Neural progenitor cell (in vitro differentiated cells): ENCODE data around the gene ZDHHC19. TPM values are rescaled to one million over a fixed set of nuclear protein-coding genes. Genes with fewer than 3 reads are reported as not detected.

Experiments
- DNase-seq: peaks from one replicate; pipeline ENCODE4 v3.0.0-alpha.2; 2016; ENCODE audit warnings: low spot score
- H2AFZ ChIP-seq: fragments of 200-600 bp; sonication (generic); replicated peaks from 2 replicates; pipeline ENCODE4 v1.6.1; 2016; ENCODE audit warnings: antibody characterized with exemption
- H3F3A ChIP-seq: fragments of 200-600 bp; sonication (generic); 2 replicates; pipeline ENCODE4 v1.6.1; 2016; ENCODE audit warnings: antibody characterized with exemption, low read depth
- H3K27ac ChIP-seq: fragments of 200-600 bp; sonication (generic); 2 replicates; pipeline ENCODE4 v1.5.1; 2016; ENCODE audit warnings: mild to moderate bottlenecking
- H3K27me3 ChIP-seq: fragments of 200-600 bp; sonication (generic); 2 replicates; pipeline ENCODE4 v1.6.1; 2016; ENCODE audit warnings: mild to moderate bottlenecking, moderate library complexity
- H3K36me3 ChIP-seq: fragments of 200-600 bp; sonication (generic); 2 replicates; pipeline ENCODE4 v1.5.1; 2016
- H3K4me1 ChIP-seq: fragments of 200-600 bp; sonication (generic); 2 replicates; pipeline ENCODE4 v1.6.1; 2016; ENCODE audit warnings: mixed run types
- H3K4me2 ChIP-seq: fragments of 200-600 bp; sonication (generic); 2 replicates; pipeline ENCODE4 v1.6.1; 2016
- H3K4me3 ChIP-seq: fragments of 200-600 bp; sonication (generic); 2 replicates; pipeline ENCODE4 v1.5.1; 2016
- H3K79me2 ChIP-seq: fragments of 200-600 bp; sonication (generic); 2 replicates; pipeline ENCODE4 v1.6.1; 2016; ENCODE audit warnings: low read depth
- H3K9ac ChIP-seq: fragments of 200-600 bp; sonication (generic); 2 replicates; pipeline ENCODE4 v1.6.1; 2016
- H3K9me3 ChIP-seq: fragments of 200-600 bp; sonication (generic); 2 replicates; pipeline ENCODE4 v1.5.1; 2016; ENCODE audit warnings: low read depth
- H4K20me1 ChIP-seq: fragments of 200-600 bp; sonication (generic); 2 replicates; pipeline ENCODE4 v1.6.1; 2016; ENCODE audit warnings: low read depth
- H3K27ac Mint-ChIP-seq: 3 replicates; pipeline ENCODE4 v1.8.0; 2021; ENCODE audit warnings: mixed read lengths
- H3K27me3 Mint-ChIP-seq: 2 replicates; pipeline ENCODE4 v1.8.0; 2022; ENCODE audit warnings: low read depth, mild to moderate bottlenecking, inconsistent platforms, moderate library complexity, mixed read lengths; ENCODE audit not compliant: insufficient read depth
- H3K36me3 Mint-ChIP-seq: 3 replicates; pipeline ENCODE4 v1.8.0; 2021; ENCODE audit warnings: mixed read lengths
- H3K4me1 Mint-ChIP-seq: 3 replicates; pipeline ENCODE4 v1.8.0; 2021; ENCODE audit warnings: mixed read lengths
- H3K4me3 Mint-ChIP-seq: 3 replicates; pipeline ENCODE4 v1.8.0; 2021; ENCODE audit warnings: mild to moderate bottlenecking, moderate library complexity, mixed read lengths
- H3K9me3 Mint-ChIP-seq: 3 replicates; pipeline ENCODE4 v1.8.0; 2020; ENCODE audit warnings: mixed read lengths
- EZH2 ChIP-seq: fragments of 200-600 bp; sonication (generic); IDR thresholded peaks from 2 replicates; pipeline ENCODE4 v1.6.1; 2017; ENCODE audit warnings: antibody characterized with exemption, mild to moderate bottlenecking, moderate library complexity
- EZH2phosphoT487 ChIP-seq: fragments of 200-600 bp; sonication (generic); IDR thresholded peaks from 2 replicates; pipeline ENCODE4 v1.6.1; 2017; ENCODE audit warnings: antibody characterized with exemption
- total RNA-seq: library from RNA; depleted of rRNA; stranded (reverse); fragments of >200 nt; gene quantifications from 2 replicates; pipeline ENCODE4 v1.2.3, GENCODE V29; 2015; ENCODE audit warnings: low replicate concordance
- TF ChIP-seq, protein P1 (sequence below): fragments of 200-600 bp; sonication (generic); IDR thresholded peaks from 2 replicates; pipeline ENCODE4 v1.5.1; 2017; ENCODE audit warnings: antibody characterized with exemption, mild to moderate bottlenecking

ZDHHC19 gene
- total RNA-seq, 1 donor from 2014 or later, result not detected

GRCh38 chr3:196217307-196218154 lies 6.3 kb upstream of the ZDHHC19 start:
- H3K27me3 Mint-ChIP-seq, result peaks cover 14% of the 10 kb centered on the region
- no peaks in the 10 kb centered on the region for H3K36me3 Mint-ChIP-seq
- H3K79me2 ChIP-seq, result no peaks in the 10 kb centered on the region
- H4K20me1 ChIP-seq, result no peaks in the 10 kb centered on the region
- H3K4me1 Mint-ChIP-seq, result peaks cover 40% of the 10 kb centered on the region
- peaks cover 25% of the 10 kb centered on the region for H3K27me3 ChIP-seq
- no peak for DNase-seq
- H3K4me3 ChIP-seq, result no peak overlapping the region
- H3K27ac Mint-ChIP-seq, result no peak overlapping the region
- H3F3A ChIP-seq, result peaks cover 12% of the 10 kb centered on the region
- TF ChIP-seq, protein P1, sequence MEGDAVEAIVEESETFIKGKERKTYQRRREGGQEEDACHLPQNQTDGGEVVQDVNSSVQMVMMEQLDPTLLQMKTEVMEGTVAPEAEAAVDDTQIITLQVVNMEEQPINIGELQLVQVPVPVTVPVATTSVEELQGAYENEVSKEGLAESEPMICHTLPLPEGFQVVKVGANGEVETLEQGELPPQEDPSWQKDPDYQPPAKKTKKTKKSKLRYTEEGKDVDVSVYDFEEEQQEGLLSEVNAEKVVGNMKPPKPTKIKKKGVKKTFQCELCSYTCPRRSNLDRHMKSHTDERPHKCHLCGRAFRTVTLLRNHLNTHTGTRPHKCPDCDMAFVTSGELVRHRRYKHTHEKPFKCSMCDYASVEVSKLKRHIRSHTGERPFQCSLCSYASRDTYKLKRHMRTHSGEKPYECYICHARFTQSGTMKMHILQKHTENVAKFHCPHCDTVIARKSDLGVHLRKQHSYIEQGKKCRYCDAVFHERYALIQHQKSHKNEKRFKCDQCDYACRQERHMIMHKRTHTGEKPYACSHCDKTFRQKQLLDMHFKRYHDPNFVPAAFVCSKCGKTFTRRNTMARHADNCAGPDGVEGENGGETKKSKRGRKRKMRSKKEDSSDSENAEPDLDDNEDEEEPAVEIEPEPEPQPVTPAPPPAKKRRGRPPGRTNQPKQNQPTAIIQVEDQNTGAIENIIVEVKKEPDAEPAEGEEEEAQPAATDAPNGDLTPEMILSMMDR, result no peak
- TF ChIP-seq EZH2, result no peak
- H3K4me1 ChIP-seq, result peaks cover 20% of the 10 kb centered on the region
- no peak overlapping the region for H3K27ac ChIP-seq
- no peak overlapping the region for H3K9ac ChIP-seq
- H3K36me3 ChIP-seq, result no peaks in the 10 kb centered on the region
- no peaks in the 10 kb centered on the region for H3K9me3 Mint-ChIP-seq
- no peak overlapping the region for H3K4me3 Mint-ChIP-seq
- H2AFZ ChIP-seq, result no peak overlapping the region
- no peak overlapping the region for H3K4me2 ChIP-seq
- no peaks in the 10 kb centered on the region for H3K9me3 ChIP-seq

- H3K36me3 ChIP-seq, result no peaks in the 10 kb centered on the region
- H3K27ac ChIP-seq, result no peak overlapping the region
- peak overlapping the region; percentile 82 for H2AFZ ChIP-seq
- peaks cover 16% of the 10 kb centered on the region for H3K27me3 Mint-ChIP-seq
- peaks cover 40% of the 10 kb centered on the region for H3K4me1 Mint-ChIP-seq
- H3K4me3 ChIP-seq, result no peak overlapping the region
- H3K4me3 Mint-ChIP-seq, result no peak overlapping the region
- H3K27me3 ChIP-seq, result peaks cover 25% of the 10 kb centered on the region
- H3F3A ChIP-seq, result peaks cover 12% of the 10 kb centered on the region
- H4K20me1 ChIP-seq, result no peaks in the 10 kb centered on the region
- no peaks in the 10 kb centered on the region for H3K9me3 Mint-ChIP-seq
- no peak for DNase-seq
- H3K4me1 ChIP-seq, result peaks cover 20% of the 10 kb centered on the region
- no peak overlapping the region for H3K27ac Mint-ChIP-seq
- no peaks in the 10 kb centered on the region for H3K79me2 ChIP-seq
- H3K9me3 ChIP-seq, result no peaks in the 10 kb centered on the region
- no peaks in the 10 kb centered on the region for H3K36me3 Mint-ChIP-seq
- TF ChIP-seq EZH2phosphoT487, result no peak
- TF ChIP-seq EZH2, result no peak
- TF ChIP-seq, protein P1, result no peak
- H3K9ac ChIP-seq, result no peak overlapping the region
- peak overlapping the region; percentile 36 for H3K4me2 ChIP-seq
Measured at GRCh38 chr3:196216681-196217211, 5.5 kb upstream of the ZDHHC19 start.

DNA sequence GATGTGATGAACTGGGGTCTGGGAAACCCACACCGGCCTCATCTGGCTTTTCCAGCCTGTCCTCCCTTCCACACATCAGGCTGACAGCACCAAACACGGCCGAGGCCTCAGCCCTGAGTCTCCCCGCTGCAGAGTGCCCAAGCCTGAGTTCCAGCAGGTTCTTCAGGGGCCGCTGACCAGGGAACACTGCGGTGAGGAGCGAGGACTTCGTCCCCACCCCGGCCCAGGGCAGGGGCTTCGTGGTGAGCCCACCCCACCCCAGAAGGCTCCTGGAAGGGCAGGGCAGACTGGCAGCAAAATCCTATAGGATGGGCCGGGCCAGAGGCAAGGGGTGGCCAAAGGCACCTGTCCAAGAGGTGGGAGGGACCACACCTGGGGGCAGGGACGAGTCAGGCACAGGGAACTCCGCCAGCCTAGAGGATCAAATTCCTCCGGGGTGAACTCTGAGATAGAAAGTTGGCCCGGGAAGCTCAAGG lies 4.9 kb upstream of the ZDHHC19 start, which contains the start of gene SLC51A:
Gene SLC51A, plus strand, starts transcription at position 446 of the 476 bp plus-strand sequence. CDS start 179 bp downstream, outside the sequence.
- H3K36me3 Mint-ChIP-seq, result no peaks in the 10 kb centered on the region
- Histone ChIP-seq H3K36me3 (no peaks in the 10 kb centered on the region), H3K9me3 (no peaks in the 10 kb centered on the region), H3K4me1 (peaks cover 20% of the 10 kb centered on the region), H2AFZ (peak within 1 kb of the TSS; percentile 82), H3K79me2 (no peaks in the 10 kb centered on the region), H4K20me1 (no peaks in the 10 kb centered on the region), H3K4me3 (no peak within 1 kb of the TSS), H3K27ac (no peak within 1 kb of the TSS), H3K9ac (no peak within 1 kb of the TSS), H3F3A (peaks cover 12% of the 10 kb centered on the region), H3K4me2 (peak within 1 kb of the TSS; percentile 36), H3K27me3 (peaks cover 25% of the 10 kb centered on the region)
- no peak within 1 kb of the TSS for H3K4me3 Mint-ChIP-seq
- H3K27ac Mint-ChIP-seq, result peak within 1 kb of the TSS; percentile 61
- peaks cover 40% of the 10 kb centered on the region for H3K4me1 Mint-ChIP-seq
- H3K9me3 Mint-ChIP-seq, result no peaks in the 10 kb centered on the region
- no peak for DNase-seq
- peaks cover 16% of the 10 kb centered on the region for H3K27me3 Mint-ChIP-seq
- TF ChIP-seq EZH2, result no peak
- TF ChIP-seq EZH2phosphoT487, result no peak
- TF ChIP-seq, protein P1, result no peak
